Activated CD8-positive, alpha-beta memory T cell treated with anti-CD3 and anti-CD28 coated beads, Interleukin-2, amount 50 U/mL, for 4 hours (primary cell): ENCODE measurements around the gene ELF5.

ENCODE experiments used
- DNase-seq: peaks from one replicate; pipeline ENCODE4 v3.0.0-alpha.2; 2020

ELF5 gene

DNA sequence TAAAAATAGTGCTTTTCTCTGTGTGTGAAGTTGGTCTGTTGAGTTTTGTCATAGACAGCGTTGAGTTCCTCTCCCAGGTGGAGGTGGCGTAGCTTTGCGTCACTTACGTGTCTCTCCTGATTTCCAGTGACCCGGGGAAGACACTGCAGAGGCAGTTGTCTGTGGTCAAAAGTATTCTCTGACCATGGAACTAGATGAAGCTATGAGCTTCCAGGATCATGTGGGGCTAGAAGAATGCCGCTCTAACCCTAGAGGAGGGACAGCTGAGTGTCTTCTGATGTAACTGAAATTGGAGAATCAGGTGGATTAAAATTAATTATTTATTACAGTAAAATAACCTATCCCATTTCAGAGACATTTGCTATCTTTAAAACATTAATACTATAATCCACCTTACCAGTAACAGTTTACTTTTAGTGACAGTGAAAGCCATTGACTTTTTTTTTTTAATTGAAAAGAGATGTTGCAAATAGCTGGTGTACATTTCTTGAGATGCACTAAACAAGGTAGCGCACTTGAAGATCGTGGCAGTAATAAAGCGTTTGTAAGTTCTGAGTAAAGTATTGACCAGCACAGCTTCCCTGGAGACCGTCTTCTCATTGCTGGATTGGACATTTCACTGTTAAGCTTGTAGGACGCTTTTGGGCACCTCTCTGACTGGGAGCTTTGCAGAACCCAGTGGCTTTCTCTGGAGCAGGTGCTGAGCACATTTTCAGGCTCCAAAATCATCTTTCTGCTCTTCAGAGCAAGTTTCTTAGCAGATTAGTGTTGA, 65.2 kb downstream of the ELF5 start:
- DNase-seq, result no peak

DNA sequence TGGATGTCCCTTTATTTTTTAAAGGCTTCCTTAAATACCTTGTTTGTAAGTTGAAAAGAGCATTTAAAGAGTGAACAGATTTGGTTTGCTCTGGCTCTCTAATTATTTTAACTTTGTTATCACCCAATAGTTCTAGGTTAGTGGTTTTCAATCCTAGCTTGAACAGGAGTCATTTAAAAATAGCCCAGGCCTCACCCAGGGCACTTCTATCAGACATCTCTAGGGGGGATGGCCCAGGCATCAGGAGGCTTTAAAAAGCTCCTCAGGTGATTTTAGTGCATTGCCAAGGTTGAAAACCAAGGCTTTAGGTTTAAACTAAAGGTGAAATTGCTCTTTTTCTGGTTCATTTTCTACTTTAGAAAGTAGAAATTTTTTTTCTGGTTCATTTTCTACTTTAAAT, 66.5 kb downstream of the ELF5 start:
- DNase-seq, result no peak

DNA sequence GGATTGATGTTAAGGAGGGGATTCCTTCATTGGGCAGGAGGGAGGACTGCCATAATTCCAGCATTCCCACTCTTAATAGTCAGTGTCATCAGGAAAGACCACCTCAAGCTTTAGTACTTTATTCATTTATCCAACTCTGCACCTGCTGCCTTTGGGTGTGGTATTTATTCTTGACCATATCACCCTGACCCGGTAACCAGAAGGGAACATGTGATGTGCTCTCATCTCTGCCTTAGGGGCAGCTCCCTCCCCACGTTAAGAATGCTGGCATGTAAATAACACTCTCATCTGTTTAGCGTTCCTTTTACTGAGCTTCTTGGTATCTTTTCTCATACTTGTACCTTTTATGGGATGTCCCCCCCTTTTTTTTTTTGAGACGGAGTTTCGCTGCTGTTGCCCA, 67.2 kb downstream of the ELF5 start:
- DNase-seq, result no peak

DNA sequence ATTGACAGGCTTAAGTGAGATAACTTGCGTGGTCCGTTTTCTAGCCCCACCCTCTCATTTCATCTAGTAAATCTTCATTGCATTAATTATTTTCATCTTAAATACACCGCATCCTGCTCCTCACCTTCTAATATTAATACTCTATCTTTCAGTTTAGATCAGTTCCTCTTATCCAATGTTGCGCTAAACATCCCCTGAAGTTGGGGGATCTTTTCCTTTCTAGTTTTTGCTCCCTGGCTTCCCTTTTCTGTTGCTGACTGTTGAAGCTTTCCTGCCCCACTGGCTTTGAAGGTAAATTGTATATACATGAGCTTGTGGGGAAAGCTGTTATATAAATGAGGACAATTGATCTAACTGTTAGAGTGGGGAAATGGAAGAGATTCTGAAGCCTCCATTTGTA, 67.6 kb downstream of the ELF5 start:
- DNase-seq, result no peak

DNA sequence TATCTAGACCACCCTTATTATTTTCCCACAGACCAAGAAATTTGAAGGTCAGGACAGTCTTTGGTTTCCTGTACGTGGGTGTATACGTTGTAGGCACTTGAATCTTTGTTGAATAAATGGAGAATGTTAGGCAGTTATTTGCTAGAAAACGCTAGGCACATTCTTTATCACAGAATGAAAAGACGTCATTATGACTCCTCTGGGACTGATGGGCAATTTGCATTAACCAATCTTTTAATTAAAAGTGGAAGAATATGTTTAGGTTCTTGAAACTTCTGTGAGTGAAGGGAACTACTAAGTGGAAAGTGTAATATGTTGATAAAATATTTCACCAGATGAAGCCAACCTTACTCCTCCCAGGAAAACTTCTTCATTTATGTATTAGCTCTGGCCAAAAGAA, 69.2 kb downstream of the ELF5 start:
- DNase-seq, result no peak

DNA sequence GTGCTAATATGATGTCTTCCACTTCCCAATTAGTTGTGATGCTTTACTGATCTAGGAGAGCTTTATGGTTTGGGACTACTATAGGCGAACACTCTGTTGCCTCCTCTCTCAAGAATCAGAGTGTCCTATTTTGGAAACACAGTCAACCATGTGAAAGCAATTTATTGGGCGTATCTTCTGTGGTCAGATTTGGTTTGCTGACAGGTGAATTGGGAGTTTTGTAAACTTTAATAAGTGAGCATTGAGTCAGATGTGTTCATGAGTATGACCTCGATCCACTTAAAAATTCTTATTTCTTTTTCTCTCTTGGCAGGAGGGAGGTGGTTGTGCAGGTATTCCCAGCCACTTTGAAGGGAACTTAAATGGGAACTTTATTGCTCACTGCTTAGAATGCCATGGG, 70.5 kb downstream of the ELF5 start:
- no peak for DNase-seq

DNA sequence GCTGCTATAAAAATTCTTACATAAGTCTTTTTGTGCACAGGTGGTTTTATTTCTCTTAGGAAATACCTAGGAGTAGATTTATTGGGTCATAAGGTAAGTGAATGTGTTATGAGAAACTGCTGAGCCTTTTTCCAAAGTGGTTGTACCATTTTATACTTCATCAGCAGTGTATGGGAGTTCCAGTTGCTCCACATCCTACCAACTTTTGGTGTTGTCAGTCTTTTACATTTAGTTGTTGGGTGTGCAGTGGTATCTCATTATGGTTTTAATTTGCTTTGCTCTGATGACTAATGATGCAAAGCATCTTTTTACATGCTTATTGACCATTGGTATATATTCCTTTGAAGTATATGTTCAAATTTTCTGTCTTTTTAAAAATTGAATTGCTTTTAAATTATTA, 71.8 kb downstream of the ELF5 start:
- DNase-seq, result no peak

DNA sequence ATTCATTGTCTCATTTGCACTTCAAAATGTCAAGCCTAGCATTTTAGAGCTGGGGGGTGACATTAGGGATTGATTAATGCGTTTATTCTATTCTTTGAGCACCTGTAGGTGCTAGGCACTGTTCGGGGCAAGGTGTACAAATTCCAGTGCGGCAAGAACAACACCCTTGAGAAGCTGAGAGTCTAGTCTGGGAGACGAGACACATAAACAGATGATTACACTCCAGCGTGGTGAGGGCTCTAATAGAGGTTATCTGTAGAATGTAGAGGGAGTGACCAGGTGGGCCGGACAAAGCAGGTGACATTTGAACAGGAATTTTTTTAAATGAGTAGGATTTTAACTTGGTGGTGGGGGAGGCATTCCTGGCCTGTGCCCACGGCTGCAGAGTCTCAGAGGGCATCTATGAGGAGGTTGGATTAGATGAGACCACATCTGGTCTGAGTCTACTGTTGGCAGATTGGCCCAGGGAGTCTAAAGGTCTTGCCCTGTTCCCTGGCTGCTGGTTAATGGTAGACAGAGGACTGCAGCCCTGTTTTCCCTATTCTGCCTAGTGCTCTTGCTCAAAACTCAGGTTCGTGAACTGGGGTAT, 73.9 kb downstream of the ELF5 start:
- no peak for DNase-seq

DNA sequence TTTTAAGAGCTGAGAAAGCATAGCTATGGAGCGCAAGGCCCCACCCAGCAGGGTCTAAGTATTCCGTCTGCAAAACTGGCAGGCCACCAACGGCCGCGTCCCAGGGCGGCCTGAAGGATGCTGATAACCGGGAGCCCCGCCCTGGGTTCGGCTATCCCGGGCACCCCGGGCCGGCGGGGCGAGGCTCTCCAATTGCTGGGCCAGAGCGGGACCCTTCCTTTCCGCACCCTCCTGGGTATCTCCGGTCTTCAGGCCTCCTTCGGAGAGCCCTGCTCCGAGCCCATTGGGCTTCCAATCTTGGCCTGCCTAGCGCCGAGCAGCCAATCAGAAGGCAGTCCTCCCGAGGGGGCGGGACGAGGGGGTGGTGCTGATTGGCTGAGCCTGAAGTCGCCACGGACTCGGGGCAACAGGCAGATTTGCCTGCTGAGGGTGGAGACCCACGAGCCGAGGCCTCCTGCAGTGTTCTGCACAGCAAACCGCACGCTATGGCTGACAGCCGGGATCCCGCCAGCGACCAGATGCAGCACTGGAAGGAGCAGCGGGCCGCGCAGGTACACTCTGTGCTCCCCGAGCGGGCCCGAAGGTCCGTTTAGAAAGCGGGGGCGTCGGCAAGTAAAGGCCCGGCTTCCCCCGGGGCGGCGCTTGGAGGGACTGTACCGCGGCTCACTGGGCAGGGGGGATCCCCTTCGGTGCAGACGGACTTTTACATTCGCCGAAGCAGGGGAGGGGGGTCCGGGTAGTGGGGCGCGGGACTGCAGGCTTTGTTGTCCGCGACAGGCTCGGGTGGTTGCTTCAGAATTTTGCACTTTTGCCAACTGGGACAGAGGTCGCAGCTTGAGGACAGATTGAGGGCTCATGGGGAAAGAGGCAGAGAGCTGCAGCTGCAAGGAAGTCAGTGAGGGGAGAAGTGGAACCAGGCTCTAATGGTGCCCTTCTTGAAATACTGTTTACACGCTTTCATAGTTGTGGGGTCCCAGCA, 74.8 kb downstream of the ELF5 start, which contains the start of gene CAT:
Gene CAT (plus strand): TSS at position 406 of the 979 bp plus-strand sequence. CDS start 80 bp downstream, at position 486.
- peak; percentile 98 for DNase-seq

DNA sequence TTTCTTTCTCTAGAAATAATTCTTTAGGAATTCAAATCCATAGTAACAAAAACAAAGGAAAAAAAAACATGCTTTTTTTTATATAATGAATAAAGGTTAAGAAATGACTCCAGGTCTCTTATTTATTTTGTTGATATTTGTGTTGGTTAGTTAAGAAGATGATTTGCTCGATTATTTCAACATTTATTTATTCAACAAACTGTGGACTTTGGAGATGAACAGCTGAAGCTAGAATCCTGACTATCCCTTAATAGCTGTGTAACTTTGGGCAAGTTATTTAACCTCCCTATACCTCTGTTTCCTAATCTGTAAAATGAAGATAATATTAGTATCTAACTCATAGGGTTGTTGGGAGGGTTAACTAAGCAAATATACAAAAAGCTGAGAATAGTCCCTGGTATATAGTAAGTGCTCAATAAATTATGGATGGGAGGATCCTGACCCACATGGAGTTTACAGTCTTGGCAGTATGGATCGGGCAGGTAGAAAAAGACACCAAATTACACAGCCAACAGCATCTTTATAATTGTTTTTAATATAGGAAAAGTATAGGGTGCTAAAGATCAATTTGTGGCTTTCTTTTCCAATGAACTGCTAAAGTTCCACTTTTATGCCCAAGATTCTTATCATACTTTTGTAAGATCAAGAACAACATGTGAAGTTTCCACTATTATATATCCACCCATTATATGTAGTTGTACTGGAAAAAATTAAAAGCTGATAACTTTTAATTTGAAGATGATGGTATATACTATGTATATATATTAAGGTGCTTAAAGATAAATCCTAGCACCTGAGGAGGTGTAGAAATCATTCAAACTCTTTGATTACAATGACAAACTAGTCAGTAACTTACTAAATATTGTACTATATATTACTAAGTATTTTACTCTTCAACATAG, 76.1 kb downstream of the ELF5 start:
- no peak for DNase-seq

DNA sequence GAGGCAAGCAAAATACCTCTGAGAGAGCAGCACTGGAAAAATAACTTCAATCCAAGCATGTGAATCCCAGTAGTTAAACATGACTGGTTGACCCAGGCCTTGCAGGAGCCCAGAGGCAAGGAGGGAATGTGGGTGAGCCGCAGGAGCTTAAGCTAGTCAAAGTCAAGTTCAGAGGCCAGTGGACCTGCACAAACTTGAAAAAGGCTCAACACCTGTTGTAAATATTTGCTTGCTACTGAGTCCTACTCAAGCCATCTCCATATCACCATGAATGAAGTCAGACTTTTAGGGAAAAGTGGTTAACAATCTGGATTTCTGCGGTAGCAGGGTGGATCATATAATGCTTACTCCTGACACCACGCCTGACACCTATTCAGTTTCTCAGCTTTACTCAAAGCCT, 79.7 kb downstream of the ELF5 start:
- no peak for DNase-seq

DNA sequence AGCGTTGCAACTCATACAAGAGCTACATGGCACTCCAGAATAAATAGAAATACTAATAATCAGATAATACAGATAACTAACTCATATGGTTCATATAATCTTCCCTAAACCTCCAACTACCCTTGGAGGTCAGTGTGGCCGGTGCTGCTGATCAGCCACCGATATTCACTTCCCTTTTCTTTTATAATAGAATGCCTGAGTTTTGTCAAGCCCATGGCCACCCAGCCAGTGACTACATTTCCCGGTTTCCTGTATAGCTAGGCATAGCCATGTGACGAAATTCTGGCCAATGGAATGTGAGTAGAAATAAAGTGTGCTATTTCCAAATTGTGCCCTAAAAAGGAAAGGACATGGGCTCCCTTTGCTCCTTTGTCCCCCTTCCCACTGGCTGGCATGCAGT, 80.8 kb downstream of the ELF5 start:
- DNase-seq, result no peak

DNA sequence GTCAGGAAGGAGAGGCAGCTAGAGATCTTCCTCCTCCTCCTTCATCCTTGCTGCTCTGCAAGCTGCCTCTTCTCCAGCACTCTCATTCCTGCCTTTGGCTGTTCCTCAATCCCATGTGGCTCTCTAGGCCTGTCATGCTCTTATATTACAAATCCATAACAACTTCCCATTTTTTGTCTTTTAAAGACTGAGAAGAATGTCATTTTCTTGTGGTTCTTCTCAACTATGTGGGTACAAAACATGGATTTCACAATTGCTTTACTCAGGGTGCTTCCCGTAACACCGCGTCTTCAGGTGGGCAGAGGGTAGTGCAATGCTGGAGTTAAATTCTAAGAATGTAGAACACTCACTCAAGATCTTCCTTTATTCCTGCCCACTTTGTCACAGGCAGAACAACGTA, 81.6 kb downstream of the ELF5 start:
- DNase-seq, result no peak
